ENCODE measurements around the gene TMEM266.
A peak's percentile ranks its signal among the peaks of the same experiment; 100 is the strongest.
"Not testable (repeated sequence)": the region's sequence is repeated elsewhere in the genome, so short reads cannot be mapped to it uniquely, and the experiment has no call there.

The TMEM266 gene, protein sequence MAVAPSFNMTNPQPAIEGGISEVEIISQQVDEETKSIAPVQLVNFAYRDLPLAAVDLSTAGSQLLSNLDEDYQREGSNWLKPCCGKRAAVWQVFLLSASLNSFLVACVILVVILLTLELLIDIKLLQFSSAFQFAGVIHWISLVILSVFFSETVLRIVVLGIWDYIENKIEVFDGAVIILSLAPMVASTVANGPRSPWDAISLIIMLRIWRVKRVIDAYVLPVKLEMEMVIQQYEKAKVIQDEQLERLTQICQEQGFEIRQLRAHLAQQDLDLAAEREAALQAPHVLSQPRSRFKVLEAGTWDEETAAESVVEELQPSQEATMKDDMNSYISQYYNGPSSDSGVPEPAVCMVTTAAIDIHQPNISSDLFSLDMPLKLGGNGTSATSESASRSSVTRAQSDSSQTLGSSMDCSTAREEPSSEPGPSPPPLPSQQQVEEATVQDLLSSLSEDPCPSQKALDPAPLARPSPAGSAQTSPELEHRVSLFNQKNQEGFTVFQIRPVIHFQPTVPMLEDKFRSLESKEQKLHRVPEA

DNA sequence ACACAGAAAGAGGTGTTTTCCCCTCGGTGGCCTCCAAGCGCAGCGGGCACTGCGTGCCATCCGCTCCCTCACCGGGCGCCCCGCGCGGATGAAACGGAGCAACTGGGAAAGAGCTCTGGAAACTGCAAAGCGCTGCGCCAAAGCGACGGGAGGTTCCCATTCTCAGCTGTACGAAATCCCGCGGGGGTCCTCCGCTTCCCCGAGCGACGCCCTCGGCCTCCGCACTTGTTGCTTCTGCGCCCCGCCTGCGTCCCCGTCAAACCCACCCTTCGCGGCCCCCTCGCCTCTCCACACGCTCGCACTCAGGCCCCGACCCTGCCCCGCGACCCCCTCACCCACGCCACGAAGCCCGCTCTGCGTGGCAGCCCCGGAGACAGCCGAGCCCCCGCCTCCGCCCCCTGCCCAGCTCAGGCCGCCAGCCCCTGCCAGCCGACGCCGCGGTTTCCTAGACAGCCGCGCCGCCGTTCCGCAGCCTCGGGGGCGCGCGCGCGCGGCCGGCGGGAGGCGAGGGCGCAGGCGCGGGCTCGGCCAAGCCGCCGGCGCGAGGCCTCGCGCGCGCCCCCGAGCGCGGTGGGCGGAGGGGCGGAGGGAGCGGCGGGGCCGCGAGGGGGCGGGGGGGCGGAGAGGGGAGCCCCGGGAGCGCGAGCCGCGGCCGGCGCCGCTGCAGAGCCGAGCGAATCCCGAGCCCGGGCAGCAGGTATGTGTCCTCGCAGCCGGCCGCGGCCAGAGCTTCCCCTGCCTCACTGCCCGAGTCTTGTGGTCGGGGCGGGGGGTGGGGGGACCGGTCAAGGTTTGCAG, at the start of gene TMEM266:
TSS of gene TMEM266 (plus strand) at position 666 of the 798 bp plus-strand sequence. CDS start 74,279 bp downstream, outside the sequence.
- peak; percentile 25 for DNase-seq

DNA sequence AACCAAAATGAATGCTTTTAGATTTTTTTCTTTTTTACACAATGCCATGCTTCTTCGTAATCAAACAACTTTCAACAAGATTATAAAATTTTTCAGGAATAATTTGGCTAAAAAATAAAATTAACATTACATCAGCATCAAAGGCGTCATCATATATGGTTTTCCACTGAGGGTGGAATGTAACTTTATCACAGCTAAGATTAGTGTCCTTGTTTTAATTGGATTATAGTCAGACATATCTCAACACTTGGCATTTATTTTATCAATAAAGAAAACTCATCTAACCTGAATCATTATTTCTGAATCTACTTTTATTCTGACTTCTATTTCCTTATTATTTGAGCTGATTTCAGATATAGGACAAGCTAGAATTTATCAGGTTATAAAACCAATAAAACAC, 49.2 kb upstream of the TMEM266 start:
- no peak for DNase-seq

DNA sequence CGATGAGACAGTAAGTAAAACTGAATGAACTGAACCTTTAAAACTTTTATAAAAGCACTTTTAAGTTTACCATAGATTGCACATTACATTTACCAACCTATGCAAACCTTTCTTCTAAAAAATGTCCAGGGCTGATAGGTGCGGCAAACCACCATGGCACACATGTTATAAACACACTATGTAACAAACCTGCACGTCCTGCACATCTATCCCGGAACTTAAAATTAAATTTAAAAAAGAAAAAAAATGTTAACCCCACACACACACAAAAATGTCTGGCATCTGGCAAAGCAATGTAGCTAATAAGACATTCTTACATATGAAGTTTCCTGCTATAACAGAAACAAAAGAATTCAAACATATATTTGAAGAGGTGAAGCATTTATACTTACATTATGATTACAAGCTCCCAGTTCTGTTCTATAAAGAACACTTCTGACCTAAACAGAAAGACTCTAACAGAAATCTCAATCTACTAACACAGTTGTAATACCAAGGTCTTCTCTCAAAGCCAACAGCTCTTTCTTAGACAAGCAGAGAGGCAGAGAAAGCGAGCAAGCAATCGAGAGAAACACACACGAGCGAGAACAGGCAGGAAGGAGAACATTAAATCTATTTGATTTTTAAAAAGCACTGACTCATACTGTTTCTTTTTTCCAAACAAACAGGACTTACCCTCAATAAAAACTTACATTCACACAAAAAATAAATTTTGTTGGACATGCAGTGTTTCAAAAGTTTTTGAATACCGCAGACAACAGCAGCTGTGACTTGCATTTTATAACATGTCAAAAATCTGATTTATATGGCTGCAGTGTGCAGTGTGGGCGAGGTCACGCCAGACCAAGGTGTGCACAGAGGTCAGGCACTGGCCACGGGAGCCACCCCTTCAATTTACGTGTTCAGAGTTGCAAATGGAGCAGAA, 47.9 kb upstream of the TMEM266 start, which contains the start of gene NRG4:
TSS of gene NRG4 (minus strand) at position 798 of the 925 bp plus-strand sequence. CDS start 1,194 bp downstream, outside the sequence.
- no peak for DNase-seq

DNA sequence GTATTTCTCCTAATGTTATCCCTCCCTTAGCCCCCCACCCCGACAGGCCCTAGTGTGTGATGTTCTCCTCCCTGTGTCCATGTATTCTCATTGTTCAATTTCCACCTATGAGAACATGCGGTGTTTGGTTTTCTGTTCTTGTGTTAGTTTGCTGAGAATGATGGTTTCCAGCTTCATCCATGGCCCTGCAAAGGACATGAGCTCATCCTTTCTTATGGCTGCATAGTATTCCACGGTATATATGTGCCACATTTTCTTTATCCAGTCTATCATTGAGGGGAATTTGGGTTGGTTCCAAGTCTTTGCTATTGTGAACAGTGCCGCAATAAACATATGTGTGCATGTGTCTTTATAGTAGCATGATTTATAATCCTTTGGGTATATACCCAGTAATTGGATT, 46.3 kb upstream of the TMEM266 start:
- DNase-seq: not testable (repeated sequence)

- DNase-seq: no peak
Measured at GRCh38 chr15:76024021-76024768, 35.6 kb upstream of the TMEM266 start.

DNA sequence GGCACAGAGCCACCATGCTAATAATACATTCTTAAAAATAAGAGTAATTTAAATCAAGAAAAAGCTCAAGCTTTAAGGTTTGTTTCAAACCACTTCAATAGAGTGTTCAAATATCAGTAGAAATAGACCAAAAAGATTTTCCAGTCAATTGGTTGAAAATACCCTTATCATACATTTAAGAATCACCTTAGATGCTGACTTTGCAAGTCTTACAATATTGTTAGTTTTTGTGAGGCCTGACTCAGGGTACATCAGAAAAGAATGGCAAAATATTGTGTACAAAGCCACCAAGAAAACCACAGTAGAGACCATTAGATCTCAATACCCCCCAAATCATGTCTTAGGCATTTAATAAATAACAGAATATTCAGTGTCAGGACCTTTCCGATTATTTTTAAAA, 27.7 kb upstream of the TMEM266 start:
- DNase-seq: no peak

DNA sequence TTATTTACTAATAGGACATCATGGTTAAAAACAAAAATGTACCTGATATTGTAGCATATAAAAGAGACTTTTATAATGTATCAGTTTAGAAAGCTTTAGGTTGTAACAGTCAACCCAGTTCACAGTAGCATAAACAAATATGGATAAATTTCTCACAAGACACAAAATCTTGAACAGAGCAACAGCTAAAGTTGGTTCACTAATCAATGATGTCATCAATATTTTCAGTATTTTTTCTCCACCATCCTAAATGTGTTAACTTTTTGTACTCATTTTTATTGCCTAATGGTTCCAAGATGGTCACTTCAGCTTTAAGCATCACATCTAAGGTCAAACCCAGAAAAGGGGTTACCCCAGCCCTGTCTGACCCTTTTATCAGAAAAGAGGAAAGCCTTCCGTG, 26.3 kb upstream of the TMEM266 start:
- no peak for DNase-seq

GRCh38 chr15:76034111-76034510, 25.7 kb upstream of the TMEM266 start:
- no peak for DNase-seq

- no peak for DNase-seq
Measured at GRCh38 chr15:76035593-76035992, 24.2 kb upstream of the TMEM266 start.

- DNase-seq: no peak
Measured at GRCh38 chr15:76038512-76038911, 21.3 kb upstream of the TMEM266 start.

DNA sequence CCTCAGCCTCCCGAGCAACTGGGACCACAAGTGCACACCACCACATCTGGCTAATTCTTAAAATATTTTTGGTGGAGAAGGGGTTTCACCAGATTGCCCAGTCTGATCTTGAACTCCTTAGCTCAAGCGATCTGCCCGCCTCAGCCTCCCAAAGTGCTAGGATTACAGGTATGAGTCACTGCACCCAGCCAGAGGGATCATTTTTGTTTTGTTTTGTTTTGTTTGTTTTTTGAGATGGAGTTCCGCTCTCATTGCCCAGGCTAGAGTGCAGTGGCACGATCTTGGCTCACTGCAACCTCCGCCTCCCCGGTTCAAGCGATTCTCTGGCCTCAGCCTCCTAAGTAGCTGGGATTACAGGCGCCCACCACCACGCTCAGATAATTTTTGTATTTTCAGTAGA, 5.6 kb upstream of the TMEM266 start:
- DNase-seq: not testable (repeated sequence)

GRCh38 chr15:76056931-76057330, 2.9 kb upstream of the TMEM266 start:
- no peak for DNase-seq

DNA sequence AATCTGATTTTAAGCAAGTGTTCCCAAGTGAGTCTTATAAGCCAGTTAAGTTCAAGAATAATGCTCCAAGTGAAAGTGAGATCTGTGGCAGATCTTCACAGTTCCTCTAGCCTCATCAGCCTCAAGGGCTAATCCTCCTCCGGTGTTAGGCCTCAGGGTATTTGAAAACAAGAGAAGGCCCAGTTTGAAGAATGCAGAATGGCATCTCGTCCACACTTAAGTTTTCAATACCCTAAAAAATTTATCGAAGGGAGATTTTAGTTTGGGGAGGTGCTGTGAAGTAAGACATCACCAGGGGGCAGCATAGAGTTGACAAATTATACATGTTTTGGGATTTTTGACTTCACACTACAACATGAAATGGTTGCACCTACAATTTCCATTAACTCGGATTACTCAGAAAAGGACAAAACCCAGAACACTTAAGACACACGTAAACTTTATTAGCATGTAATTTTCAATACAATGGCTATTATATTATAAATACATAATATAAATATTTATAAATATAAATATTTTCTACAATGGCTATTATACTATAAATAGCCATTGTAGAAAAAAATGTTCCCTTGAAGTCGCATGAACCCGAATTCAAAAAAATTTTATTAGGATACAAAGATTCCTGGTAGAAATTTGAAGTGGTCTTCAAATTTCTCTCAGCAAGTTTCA, 2.3 kb upstream of the TMEM266 start:
- DNase-seq: peak; percentile 3

DNA sequence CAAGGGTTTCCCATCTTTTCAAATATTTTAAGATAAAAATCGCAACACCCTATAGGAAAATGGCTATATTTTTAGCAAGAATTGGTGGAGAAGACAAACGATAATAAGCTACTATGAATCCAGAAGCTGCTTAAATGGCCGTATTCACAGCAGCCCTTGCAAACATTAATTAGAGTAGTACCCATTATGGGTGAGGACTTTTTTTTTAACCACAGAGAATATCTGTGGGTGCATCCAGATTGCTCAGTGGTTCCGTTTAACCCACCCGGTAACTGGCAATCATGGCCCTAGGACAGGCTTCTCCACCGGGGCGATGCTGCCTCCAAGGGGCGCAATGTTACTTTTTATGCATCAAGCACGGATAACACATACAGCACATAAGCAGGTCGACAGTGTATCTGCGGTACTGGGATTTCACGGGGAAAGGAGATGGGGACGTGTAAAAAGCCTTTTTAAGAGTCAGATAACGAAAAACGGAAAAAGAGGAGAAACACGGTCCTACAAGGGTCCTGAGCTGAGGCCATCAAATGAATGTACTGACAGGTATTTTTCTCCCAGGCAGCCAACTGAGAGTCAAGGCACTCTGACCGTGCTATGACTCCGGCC, 968 bp upstream of the TMEM266 start:
- DNase-seq: no peak

GRCh38 chr15:76060118-76060989, 569 bp downstream of the TMEM266 start:
- DNase-seq: no peak

DNA sequence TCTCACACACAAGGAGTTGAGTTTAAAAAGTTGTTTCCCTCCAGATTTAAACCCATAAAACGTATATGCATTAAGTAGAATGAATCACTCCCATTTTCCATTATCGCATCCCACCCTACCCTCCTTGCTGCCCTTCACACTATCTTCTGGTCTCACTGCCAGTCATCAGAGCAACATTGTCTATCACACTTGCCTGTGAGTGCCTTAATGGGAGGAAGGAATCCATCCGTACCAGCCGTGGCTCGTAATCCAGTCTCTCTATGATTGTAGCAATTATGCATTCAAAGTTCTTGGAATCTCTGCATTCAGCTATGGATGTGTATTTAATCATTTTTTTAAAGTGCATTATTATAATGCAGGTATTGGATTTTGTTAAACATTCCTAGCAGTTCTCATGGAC, 1.9 kb downstream of the TMEM266 start:
- DNase-seq: no peak

DNA sequence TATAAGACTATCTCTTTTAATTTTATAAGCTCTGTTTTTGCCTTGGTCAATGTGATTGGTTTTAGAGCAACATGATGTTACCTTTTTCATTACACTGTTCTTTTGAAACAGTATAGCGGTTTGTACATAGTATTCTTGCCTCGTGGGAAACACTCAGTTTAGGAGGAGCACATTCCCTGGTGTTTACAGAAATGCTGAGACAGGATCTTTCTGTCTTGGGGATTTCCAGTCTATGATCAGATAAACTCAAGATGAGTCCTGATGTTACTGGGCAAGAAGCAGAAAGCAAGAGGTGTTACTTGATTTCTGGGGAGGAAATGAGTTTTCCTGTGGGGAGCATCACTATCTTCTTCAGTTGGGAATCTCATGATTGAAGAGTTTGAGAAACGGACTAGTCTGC, 2.5 kb downstream of the TMEM266 start:
- DNase-seq: no peak

GRCh38 chr15:76064375-76064774, 4.6 kb downstream of the TMEM266 start:
- no peak for DNase-seq

- DNase-seq: no peak
Measured at GRCh38 chr15:76065245-76065644, 5.5 kb downstream of the TMEM266 start.

GRCh38 chr15:76065793-76066192, 6.0 kb downstream of the TMEM266 start:
- DNase-seq: no peak
